Renal cortex interstitium (tissue), 15 donors: ENCODE measurements around the gene SH3RF3. TPM values are rescaled to one million over a fixed set of nuclear protein-coding genes. Genes with fewer than 3 reads are reported as not detected.

ENCODE experiments used
- DNase-seq, 11 donors: peaks; one replicate each; pipeline ENCODE4 v3.0.0-alpha.2; 2013; ENCODE audit warnings: low read depth in 9 of 11, low spot score in 4 of 11; ENCODE audit errors: extremely low read depth in 1 of 11
- long read RNA-seq, 16 experiments: transcript quantifications; one replicate each; lab custom pipeline, GENCODE V29; 2026
- polyA plus RNA-seq, 3 donors: library from polyadenylated mRNA; unstranded; fragments of 120-200 nt; gene quantifications; one replicate each; pipeline ENCODE4 v1.2.1, GENCODE V29; 2013; ENCODE audit not compliant: insufficient read length in 3 of 3

Gene SH3RF3
- polyA plus RNA-seq: 1 to 10 TPM; 4.2 to 5.8 (median 5.2) TPM
- long read RNA-seq, donor 1: 0 reads
- long read RNA-seq, donor 2, full-length matches to known transcripts: 1 of 38 reads
- long read RNA-seq, donor 2, partial matches to known transcripts: 23 of 38 reads
- long read RNA-seq, donor 2, other reads (novel, unspliced or antisense): 14 of 38 reads
- long read RNA-seq, donor 3: 0 reads
- long read RNA-seq, donor 4: 0 reads
- long read RNA-seq, donor 5: 0 reads
- long read RNA-seq, donor 6: 0 reads
- long read RNA-seq, donor 7: 0 reads
- long read RNA-seq, donor 8: 0 reads
- long read RNA-seq, donor 9: 0 reads
- long read RNA-seq, donor 10: 0 reads
- long read RNA-seq, donor 11: 0 reads
- long read RNA-seq, donor 12, partial matches to known transcripts: 10 of 10 reads
- long read RNA-seq, donor 12, other reads (novel, unspliced or antisense): 0 of 10 reads
- long read RNA-seq, donor 13: 0 reads
- long read RNA-seq, donor 14: 0 reads
- long read RNA-seq, donor 15: 0 reads
- long read RNA-seq, donor 16: 0 reads

DNA sequence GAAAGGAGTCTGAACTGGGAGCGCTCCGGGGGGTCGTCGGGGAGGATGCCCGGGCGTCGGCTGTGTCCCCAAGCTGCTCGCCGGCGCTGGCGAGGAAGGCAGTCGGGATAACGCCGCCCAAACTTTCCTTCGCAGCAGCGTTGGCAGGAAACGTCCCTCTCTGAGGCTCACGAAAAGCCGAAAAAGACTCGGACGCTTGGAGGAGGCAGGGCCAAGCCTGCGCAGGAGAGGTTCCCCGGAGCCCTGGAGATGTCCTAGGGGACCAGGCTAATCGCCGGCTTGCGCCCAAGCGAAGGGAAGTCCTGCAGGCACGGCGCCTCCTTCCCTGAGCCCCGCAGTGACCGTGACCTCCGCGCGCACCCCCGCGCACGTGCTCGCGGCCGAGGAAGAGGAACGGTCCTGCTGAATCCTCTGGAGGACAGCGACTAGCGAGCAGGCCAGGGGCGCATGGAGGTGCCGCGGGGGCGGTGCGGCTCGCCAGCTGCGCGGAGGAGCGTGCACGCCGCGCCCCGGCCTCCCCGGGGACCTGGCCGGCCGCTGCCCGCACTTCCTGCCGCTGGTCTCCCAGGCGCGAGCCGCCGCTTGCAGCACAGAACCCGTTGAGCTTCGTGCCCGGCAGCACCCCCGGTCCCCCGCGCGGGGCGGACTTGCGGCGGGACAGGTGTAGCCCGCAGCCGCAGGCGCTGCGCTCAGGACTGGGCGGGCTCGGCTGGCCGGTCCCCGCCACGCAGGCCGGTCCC, at the start of gene SH3RF3:
SH3RF3 (plus strand) TSS at position 590 of the 740 bp plus-strand sequence.
- DNase-seq: peak in 3 of 11 donors; percentile 20 to 48 (median 23)

- no peak for DNase-seq
Observed at GRCh38 chr2:109079590-109079989, 49.4 kb upstream of the SH3RF3 start.

DNA sequence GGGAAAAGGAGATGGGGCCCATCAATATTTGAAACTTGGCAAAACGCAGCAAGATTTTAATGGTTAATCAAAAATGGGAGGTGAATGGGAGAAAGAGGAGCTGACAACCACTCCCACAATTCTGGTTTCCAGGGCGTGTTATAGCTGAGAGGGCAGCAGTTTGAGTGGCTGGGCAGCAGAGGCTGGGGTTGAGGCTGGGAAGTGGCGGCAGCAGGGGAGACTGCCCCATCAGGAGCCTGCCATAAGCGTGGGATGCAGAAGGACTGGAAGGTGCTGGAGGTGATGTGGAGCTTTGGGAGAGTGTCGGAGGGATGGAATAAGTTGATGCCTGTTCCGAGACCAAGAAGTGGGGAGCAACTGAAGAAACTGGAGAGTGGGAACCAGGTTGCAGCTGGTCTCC, 48.9 kb upstream of the SH3RF3 start:
- DNase-seq: no peak

DNA sequence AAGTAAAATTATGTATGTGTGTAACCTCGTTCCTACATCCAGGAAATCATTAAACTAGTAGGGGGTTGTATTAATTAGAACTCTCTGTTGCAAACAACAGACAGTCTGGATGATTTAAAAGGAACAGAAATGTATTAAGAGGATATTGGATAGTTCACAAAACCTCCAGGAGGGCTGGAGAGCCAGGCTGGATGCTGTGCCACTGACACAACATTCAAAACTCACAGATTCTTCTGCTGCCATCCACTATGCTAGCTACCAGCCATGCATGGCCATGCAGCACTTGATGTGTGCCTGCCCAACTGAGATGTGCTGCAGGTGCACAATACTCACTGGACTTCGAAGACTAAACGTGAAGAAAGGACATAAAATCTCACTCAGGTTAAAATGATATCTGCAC, 48.2 kb upstream of the SH3RF3 start:
- DNase-seq: no peak

- no peak for DNase-seq
Observed at GRCh38 chr2:109081374-109081773, 47.6 kb upstream of the SH3RF3 start.

GRCh38 chr2:109083771-109084170, 45.2 kb upstream of the SH3RF3 start:
- DNase-seq: no peak

DNA sequence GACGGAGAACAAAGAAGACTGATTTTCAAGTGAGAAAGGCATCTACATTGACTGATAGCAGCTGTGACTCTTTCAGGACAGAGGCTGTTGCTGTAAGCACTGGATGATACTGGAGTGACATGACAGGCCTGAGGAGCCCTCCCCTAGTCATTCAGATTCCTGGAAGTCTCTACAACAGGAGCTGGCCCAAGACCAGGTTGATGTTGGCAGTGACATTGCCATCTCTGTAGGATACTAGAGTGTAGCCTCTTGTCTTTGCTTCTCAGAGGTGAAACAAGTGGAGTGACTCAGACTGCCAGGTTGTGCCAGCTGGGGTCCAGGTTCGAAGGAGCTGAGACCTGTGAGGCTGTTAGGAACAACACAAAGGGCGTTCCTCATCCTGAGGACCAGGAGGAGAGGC, 44.7 kb upstream of the SH3RF3 start:
- no peak for DNase-seq

GRCh38 chr2:109085912-109086742, 42.9 kb upstream of the SH3RF3 start:
- no peak for DNase-seq

GRCh38 chr2:109086743-109087020, 42.3 kb upstream of the SH3RF3 start:
- no peak for DNase-seq

- no peak for DNase-seq
Observed at GRCh38 chr2:109087055-109087663, 41.8 kb upstream of the SH3RF3 start.

- no peak for DNase-seq
Observed at GRCh38 chr2:109089602-109090300, 39.3 kb upstream of the SH3RF3 start.

DNA sequence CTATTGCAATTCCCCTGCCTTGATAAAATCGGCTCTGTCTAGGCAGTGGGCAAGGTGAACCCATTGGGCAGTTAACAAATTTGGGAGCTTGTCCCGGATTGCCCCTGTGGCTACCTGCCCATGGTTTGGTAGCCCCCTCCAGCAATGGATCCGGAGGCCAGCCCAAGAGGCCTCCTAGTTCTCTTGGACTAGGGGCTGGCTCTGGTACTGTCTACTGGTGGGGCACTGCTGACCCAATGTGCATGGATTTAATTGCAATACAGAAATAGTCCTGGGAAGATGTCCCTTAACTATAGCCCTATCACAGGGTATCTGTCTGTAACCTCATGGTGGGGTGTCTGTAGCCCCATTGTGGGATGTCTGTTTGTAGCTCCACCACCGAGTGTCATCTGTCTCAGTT, 37.5 kb upstream of the SH3RF3 start:
- DNase-seq: no peak

- DNase-seq: no peak
Observed at GRCh38 chr2:109094144-109094543, 34.9 kb upstream of the SH3RF3 start.

DNA sequence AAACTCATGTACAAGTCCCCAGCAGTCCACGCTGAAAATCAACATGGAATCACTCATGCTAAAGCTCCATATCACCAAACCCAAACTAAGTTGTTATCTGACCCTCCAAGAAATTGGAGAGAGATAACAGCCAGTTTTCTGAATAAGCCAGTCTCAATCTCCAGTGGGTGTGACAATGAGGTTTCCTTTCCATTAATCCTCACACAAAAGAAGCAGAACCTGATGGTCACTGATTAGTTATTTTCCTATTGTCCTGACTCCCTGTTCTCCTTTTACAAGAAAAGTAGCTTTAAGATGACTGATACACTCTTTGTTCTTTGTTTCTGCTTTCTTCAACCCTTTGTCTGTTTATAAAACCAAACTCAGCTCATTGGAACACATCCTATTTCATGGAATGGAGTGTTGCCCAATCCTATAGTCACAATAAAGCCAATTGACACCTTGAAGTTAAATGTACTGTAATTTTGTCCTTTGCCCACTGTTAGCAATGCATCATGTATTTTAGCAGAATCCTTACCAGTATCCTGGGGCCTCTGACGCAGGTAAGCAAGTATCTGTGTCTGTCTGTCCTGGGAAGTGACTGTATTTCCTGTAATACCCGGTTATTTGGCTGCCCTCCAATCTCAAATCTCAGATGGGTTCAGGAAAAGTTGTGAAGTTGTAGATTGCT, 30.6 kb upstream of the SH3RF3 start:
- no peak for DNase-seq

DNA sequence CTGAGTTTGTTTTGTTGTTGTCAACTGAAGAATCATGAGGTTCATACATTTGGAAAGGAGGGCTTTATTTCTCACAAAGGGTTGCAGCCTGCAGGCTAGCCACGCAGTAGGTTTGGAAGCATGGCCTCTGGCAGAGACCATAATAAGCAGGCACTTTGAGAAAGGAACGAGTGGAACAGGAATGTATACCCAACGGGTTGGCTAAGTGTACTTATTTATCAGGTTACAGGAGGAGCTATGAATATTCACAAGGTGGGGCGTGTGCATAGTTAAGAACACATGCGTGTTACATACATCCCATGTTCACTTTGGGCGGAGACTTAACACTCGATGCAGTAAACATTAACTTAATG, 30.1 kb upstream of the SH3RF3 start:
- no peak for DNase-seq

DNA sequence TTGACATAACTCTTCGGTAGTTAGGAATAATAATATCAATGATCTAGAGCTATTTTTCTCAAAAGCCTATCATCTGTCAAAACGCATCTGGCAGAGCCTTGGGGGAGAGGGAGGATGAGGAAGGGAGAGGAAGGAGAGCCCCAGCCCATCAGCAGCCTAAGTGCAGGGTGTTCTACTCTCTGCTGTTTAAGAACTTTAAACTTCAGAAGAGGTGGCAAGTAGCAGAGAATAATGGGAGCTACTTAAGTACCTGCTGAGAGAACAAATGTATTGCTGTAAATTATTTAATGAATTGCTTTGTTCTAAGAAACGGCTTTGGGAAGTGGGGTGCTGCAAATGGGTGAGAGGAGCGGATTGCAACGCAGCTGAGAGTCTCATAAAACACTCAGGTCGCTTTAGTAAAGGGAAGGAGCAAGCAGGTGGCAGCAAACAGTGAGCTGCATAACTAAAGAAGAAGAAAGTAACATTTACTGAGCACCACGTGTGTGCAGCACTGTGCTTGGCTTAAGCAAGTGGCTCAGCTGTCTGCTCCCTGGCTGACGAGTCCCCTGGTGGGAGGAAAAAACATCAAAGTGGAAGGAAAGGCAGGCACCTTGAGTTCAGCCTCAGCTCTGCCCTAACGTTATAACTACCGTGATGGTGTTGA, 26.3 kb upstream of the SH3RF3 start:
- DNase-seq: no peak

DNA sequence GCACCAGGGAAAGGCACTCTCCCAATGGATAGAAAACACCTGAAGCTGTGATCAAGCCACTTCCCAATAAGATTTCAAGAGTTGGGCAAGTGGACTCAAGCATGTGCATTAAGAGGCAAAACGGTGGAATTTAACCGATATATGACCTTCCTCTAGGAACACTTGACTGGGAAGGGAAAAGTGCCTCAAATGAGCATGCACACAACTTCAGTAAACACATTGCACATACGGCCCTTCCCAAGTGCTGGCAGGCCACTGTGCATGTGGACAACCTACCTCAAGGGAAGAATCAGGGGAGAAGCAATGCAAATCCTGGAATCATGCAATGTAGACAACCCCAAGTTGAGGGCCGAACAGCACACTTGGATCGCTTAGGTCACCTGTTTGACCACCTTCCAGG, 23.9 kb upstream of the SH3RF3 start:
- DNase-seq: no peak

- DNase-seq: no peak
Observed at GRCh38 chr2:109108740-109109139, 20.3 kb upstream of the SH3RF3 start.
